Body of pancreas (tissue), 4 donors: ENCODE data around the gene RPS18.

Experiments
- POLR2A ChIP-seq, 3 donors: fragments of 450-650 bp; IDR thresholded peaks; one replicate each; pipeline ENCODE4 v1.6.1; 2016; ENCODE audit warnings: antibody characterized with exemption in 3 of 3, mild to moderate bottlenecking in 2 of 3
- TF ChIP-seq, protein P1 (sequence below), 7 experiments: fragments of 450-650 bp in 4 of 7; fragments of 200-600 bp in 3 of 7; sonication (generic) in 3 of 7; IDR thresholded peaks; one replicate each; pipeline ENCODE4 v1.5.1; 2016 to 2019; ENCODE audit warnings: antibody characterized with exemption in 7 of 7

DNA sequence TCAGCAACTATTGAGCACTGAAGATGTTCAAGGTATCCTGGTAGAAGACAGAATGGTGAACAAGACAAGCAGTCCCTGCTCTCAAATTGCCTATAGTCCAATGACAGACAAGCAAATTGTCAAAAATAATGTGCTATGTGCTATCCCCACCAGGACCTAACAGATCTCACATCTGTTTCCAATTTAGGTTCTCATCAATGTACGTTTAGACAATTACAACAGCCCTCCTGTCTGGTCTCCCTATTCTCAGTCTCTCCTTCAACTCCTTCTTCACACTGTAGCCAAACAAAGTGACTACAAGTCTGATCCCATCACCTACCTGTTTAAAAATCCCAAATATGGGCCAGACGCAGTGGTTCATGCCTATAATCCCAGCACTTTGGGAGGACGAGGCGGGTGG lies 34.5 kb downstream of the RPS18 start:
- TF ChIP-seq, protein P1, sequence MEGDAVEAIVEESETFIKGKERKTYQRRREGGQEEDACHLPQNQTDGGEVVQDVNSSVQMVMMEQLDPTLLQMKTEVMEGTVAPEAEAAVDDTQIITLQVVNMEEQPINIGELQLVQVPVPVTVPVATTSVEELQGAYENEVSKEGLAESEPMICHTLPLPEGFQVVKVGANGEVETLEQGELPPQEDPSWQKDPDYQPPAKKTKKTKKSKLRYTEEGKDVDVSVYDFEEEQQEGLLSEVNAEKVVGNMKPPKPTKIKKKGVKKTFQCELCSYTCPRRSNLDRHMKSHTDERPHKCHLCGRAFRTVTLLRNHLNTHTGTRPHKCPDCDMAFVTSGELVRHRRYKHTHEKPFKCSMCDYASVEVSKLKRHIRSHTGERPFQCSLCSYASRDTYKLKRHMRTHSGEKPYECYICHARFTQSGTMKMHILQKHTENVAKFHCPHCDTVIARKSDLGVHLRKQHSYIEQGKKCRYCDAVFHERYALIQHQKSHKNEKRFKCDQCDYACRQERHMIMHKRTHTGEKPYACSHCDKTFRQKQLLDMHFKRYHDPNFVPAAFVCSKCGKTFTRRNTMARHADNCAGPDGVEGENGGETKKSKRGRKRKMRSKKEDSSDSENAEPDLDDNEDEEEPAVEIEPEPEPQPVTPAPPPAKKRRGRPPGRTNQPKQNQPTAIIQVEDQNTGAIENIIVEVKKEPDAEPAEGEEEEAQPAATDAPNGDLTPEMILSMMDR (IDR thresholded peaks at IDR 0.05) = no peak
- no peak for TF ChIP-seq POLR2A (IDR thresholded peaks at IDR 0.05)
